Chondrocyte (in vitro differentiated cells): ENCODE results near the gene HMCN2. TPM values are rescaled to one million over a fixed set of nuclear protein-coding genes. Genes with fewer than 3 reads are reported as not detected.

Source experiments
- DNase-seq: peaks from one replicate; pipeline ENCODE4 v3.0.0; 2021; ENCODE audit warnings: mixed read lengths, low spot score
- H3K27ac Mint-ChIP-seq: one replicate; pipeline ENCODE4 v1.8.0; 2021; ENCODE audit warnings: mild to moderate bottlenecking, moderate library complexity, mixed read lengths; ENCODE audit not compliant: unreplicated experiment
- H3K27me3 Mint-ChIP-seq: 2 replicates; pipeline ENCODE4 v1.8.0; 2021; ENCODE audit warnings: low read depth, mixed read lengths
- H3K36me3 Mint-ChIP-seq: 2 replicates; pipeline ENCODE4 v1.8.0; 2021; ENCODE audit warnings: low read depth, mixed read lengths
- H3K4me1 Mint-ChIP-seq: 2 replicates; pipeline ENCODE4 v1.8.0; 2021; ENCODE audit warnings: low read depth, mild to moderate bottlenecking, mixed read lengths
- H3K4me3 Mint-ChIP-seq: one replicate; pipeline ENCODE4 v1.8.0; 2021; ENCODE audit warnings: mild to moderate bottlenecking, moderate library complexity, mixed read lengths; ENCODE audit not compliant: unreplicated experiment
- H3K9me3 Mint-ChIP-seq: 2 replicates; pipeline ENCODE4 v1.8.0; 2021; ENCODE audit warnings: low read depth, mixed read lengths
- total RNA-seq: library from RNA; stranded (reverse); gene quantifications from 3 replicates; pipeline ENCODE4 v1.2.1, GENCODE V29; 2021
- TF ChIP-seq, protein P1 (sequence below): fragments of 200-600 bp; sonication (generic); IDR thresholded peaks from 2 replicates; pipeline ENCODE4 v1.5.0; 2021; ENCODE audit warnings: antibody characterized with exemption, mild to moderate bottlenecking, moderate library complexity

HMCN2 gene
- total RNA-seq, 1 donor from 2014 or later: 0.05 TPM

GRCh38 chr9:130230631-130231030, 34.9 kb upstream of the HMCN2 start:
- Mint-ChIP-seq H3K9me3 (peaks cover 12% of the 10 kb centered on the region), H3K36me3 (peaks cover 24% of the 10 kb centered on the region), H3K4me3 (no peak overlapping the region), H3K27me3 (no peaks in the 10 kb centered on the region), H3K4me1 (peaks cover under 1% of the 10 kb centered on the region), H3K27ac (no peak overlapping the region)
- no peak for DNase-seq
- TF ChIP-seq, protein P1, sequence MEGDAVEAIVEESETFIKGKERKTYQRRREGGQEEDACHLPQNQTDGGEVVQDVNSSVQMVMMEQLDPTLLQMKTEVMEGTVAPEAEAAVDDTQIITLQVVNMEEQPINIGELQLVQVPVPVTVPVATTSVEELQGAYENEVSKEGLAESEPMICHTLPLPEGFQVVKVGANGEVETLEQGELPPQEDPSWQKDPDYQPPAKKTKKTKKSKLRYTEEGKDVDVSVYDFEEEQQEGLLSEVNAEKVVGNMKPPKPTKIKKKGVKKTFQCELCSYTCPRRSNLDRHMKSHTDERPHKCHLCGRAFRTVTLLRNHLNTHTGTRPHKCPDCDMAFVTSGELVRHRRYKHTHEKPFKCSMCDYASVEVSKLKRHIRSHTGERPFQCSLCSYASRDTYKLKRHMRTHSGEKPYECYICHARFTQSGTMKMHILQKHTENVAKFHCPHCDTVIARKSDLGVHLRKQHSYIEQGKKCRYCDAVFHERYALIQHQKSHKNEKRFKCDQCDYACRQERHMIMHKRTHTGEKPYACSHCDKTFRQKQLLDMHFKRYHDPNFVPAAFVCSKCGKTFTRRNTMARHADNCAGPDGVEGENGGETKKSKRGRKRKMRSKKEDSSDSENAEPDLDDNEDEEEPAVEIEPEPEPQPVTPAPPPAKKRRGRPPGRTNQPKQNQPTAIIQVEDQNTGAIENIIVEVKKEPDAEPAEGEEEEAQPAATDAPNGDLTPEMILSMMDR: no peak

DNA sequence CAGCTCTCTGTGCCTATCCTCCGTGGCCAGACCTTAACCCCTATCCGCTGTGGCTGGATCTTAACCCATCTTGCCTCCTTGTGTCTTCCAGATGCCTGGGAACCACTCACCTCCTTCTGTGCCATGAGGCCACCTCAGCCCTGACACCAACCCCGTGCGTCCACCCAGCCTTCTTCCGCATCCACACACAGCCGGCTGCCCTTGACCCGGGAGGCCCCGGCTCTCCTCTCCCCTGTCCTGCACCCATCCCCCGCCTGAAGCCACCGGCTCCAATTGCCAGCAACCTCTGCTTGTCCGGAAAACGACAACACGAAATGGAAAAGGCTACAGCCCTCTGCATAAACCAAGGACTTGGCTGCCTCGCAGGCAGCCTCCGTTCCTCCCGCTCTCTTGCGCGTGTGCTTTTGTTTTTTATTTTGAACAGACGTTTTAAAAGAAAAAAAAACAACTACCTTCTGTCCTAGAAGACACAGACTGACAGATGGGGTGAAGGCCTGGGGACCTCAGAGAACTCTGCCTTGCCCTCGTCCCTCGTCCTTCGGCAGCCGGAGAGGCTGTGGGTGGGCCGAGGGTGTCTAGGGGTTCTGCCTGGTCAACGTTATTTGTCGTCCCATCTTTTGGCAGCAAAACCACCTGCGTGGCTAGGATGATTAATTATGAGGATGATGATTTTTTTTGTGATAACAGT, 32.5 kb upstream of the HMCN2 start:
- Mint-ChIP-seq H3K27ac (no peak overlapping the region), H3K4me3 (no peak overlapping the region), H3K4me1 (peaks cover 6% of the 10 kb centered on the region), H3K27me3 (no peaks in the 10 kb centered on the region), H3K36me3 (peaks cover 14% of the 10 kb centered on the region), H3K9me3 (peaks cover 1% of the 10 kb centered on the region)
- DNase-seq: peak; percentile 88
- TF ChIP-seq, protein P1: no peak

DNA sequence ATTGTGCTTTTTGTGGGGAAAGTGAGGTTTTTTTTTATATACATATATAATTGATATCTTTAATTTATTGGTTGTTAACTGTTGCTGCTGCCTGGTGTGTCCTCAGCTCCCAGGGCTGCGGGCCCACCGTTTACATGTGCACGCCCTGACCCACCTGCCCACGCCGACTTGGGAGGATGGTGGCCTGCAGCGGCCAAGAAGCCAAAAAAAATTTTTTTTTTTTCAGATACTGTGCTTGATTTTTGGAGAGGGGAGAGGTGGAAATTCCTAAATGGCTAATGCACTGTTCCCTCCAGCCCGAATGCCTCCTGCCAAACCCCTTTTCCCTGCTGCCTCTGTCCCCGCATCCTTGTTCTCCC, 32.0 kb upstream of the HMCN2 start:
- TF ChIP-seq, protein P1: no peak
- peaks cover 14% of the 10 kb centered on the region for H3K36me3 Mint-ChIP-seq
- no peaks in the 10 kb centered on the region for H3K27me3 Mint-ChIP-seq
- no peak overlapping the region for H3K4me3 Mint-ChIP-seq
- peak; percentile 35 for DNase-seq
- H3K4me1 Mint-ChIP-seq: peaks cover 6% of the 10 kb centered on the region
- H3K9me3 Mint-ChIP-seq: no peaks in the 10 kb centered on the region
- H3K27ac Mint-ChIP-seq: no peak overlapping the region

DNA sequence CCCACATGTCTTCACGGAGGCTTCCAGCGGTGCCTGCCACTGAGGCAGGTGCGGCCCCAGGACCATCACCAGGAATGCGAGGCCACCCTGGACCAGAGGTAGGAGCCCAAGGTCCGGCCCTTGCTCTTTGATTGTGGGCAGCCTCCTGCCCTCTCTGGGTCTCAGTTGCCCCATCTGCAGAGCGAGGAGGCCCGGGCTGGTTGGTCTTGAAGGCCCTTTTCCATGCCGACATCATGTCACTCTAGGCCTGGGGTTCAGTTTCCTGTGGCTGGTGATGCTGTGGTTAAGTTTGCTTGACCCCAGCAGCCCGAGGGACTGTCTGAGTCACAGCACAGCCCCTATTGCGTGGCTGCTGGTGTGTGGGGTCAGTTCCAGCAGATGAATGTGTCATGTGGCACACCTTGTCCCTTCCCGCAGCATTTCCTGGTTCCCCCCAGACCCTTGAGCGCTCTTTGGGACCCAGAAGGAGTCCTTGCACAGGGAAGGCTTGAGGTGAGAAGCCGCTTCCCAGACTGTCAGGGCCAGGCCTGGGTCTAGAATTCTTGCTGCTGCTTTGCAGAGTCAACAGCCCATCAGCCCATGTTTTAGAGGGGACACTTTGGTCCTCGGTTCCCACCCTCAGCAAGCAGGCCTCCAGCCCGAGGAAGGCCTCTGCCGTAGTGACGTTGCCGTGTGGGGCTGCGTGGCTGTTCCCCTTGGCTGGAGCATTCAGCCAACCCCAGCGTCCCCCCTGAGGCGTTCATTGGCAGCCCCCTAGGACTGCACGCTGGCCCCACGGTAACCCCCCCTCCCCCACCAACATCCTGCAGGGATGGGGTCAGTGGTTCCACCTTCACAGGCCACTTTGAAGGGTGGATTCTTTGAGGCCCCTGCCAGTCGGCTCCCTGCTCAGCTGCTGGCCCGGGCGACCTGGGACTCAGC, 31.0 kb upstream of the HMCN2 start:
- Mint-ChIP-seq H3K36me3 (peaks cover 12% of the 10 kb centered on the region), H3K27me3 (no peaks in the 10 kb centered on the region), H3K9me3 (no peaks in the 10 kb centered on the region), H3K4me1 (peaks cover 6% of the 10 kb centered on the region), H3K4me3 (no peak overlapping the region), H3K27ac (no peak overlapping the region)
- TF ChIP-seq, protein P1: no peak
- DNase-seq: peak; percentile 91
